ENCODE measurements around the gene MARCHF7. TPM values are rescaled to one million over a fixed set of nuclear protein-coding genes. Genes with fewer than 3 reads are reported as not detected.
"Not testable (repeated sequence)": the region's sequence is repeated elsewhere in the genome, so short reads cannot be mapped to it uniquely, and the experiment has no call there.

The MARCHF7 gene
- total RNA-seq, 1 experiment from 2014 or later = 38.3 TPM

DNA sequence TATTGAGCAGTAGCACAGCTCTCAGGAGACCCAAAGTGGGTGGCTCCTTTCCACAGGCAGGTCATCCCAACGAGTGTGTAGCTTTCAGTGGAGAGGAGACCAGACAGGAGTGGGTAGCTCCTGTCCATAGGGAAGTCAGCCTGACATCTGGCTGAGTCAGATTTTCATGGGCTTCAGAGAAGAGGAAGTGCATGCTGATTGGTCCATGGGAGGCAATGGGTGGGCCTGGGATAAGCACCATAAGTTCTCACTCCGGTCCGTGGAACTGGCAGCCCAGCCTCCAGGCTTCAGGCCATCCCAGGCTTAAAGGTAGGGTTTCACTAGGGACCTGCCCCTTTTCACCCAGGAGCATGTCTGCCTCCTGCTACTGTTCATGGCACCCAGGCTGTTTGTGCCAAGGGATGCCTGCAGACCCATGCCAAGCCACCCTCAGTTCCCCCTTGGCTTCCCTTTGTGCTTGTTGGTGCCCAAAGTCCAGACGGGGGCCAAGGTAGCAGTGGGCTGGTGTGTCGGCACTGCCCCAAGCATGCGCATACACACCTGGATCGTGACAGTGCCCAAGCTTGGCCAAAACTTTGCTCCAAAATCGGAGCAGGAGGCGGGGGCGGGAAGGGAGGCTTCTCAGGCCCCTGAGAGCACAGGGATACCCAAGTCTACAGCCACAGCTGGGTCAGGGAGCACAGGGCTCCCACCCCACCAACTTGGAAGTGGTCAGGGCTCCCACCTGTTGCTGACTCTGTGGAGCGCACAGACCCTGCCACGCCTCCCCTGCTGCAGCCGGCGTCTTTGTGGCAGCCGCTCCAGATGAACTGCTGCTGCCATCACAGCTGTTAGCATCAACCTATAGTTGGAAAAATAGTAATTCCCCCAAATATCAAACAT, 26.4 kb downstream of the MARCHF7 start:
- no peaks in the 10 kb centered on the region for H3K9me3 ChIP-seq (ENCODE audit: insufficient read depth, low read depth)
- TF ChIP-seq, protein P1, sequence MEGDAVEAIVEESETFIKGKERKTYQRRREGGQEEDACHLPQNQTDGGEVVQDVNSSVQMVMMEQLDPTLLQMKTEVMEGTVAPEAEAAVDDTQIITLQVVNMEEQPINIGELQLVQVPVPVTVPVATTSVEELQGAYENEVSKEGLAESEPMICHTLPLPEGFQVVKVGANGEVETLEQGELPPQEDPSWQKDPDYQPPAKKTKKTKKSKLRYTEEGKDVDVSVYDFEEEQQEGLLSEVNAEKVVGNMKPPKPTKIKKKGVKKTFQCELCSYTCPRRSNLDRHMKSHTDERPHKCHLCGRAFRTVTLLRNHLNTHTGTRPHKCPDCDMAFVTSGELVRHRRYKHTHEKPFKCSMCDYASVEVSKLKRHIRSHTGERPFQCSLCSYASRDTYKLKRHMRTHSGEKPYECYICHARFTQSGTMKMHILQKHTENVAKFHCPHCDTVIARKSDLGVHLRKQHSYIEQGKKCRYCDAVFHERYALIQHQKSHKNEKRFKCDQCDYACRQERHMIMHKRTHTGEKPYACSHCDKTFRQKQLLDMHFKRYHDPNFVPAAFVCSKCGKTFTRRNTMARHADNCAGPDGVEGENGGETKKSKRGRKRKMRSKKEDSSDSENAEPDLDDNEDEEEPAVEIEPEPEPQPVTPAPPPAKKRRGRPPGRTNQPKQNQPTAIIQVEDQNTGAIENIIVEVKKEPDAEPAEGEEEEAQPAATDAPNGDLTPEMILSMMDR (conservative IDR thresholded peaks at IDR 0.05) = no peak
- no peak for TF ChIP-seq EZH2 (IDR thresholded peaks at IDR 0.05; ENCODE audit: low read depth)
- BruUV-seq (replicated peaks) = no TSS peak
- CTCF ChIA-PET = no interaction called here
- H3K27ac ChIP-seq = no peak overlapping the region
- H3K36me3 ChIP-seq (ENCODE audit: low read depth) = peaks cover 16% of the 10 kb centered on the region; the same call in 1 of the 2 replicates
- H3K4me3 ChIP-seq = no peak overlapping the region
- H3K4me1 ChIP-seq (replicated peaks; ENCODE audit: insufficient read depth) = no peaks in the 10 kb centered on the region
- no peaks in the 10 kb centered on the region for H3K27me3 ChIP-seq (ENCODE audit: insufficient read depth, low read depth)
- intact Hi-C loops (cut with micrococcal nuclease; ENCODE audit: unreplicated experiment) = no loop called here
- no peak overlapping the region for H2AFZ ChIP-seq
- no peak overlapping the region for H3K4me2 ChIP-seq
- peaks cover 44% of the 10 kb centered on the region for H3K79me2 ChIP-seq (ENCODE audit: low read depth)
- peaks cover 31% of the 10 kb centered on the region; the same call in 1 of the 2 replicates for H4K20me1 ChIP-seq (ENCODE audit: insufficient read depth)
- no peaks in the 10 kb centered on the region for H3K9me2 ChIP-seq (ENCODE audit: insufficient read depth)
- DNase-seq = no peak
- no peaks in the 10 kb centered on the region for H3F3A ChIP-seq (ENCODE audit: insufficient read depth, low read depth)
- POLR2A ChIA-PET (ENCODE audit: unreplicated experiment) = no interaction called here

DNA sequence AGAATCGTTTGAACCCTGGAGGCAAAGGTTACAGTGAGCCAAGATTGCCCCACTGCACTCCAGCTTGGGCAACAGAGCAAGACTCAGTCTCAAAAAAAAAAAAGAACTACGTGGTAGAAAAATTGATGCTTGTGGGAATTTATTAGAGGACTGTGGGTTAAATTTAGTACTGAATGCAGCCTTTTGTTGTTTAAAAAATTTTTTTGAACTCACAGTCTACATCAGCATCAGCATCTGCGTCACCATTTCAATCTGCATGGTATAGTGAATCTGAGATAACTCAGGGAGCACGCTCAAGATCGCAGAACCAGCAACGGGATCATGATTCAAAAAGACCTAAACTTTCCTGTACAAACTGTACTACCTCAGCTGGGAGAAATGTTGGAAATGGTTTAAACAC, 30.5 kb downstream of the MARCHF7 start:
- TF ChIP-seq, protein P1 (conservative IDR thresholded peaks at IDR 0.05) = no peak
- no peak for TF ChIP-seq EZH2 (IDR thresholded peaks at IDR 0.05; ENCODE audit: low read depth)
- Histone ChIP-seq H3K4me3 (no peak overlapping the region), H3F3A (ENCODE audit: insufficient read depth, low read depth) (no peaks in the 10 kb centered on the region), H2AFZ (no peak overlapping the region), H3K27me3 (ENCODE audit: insufficient read depth, low read depth) (no peaks in the 10 kb centered on the region), H3K4me2 (no peak overlapping the region), H3K9me2 (ENCODE audit: insufficient read depth) (no peaks in the 10 kb centered on the region), H3K27ac (no peak overlapping the region), H3K79me2 (ENCODE audit: low read depth) (peaks cover 12% of the 10 kb centered on the region), H3K36me3 (ENCODE audit: low read depth) (peaks cover 19% of the 10 kb centered on the region; the same call in 1 of the 2 replicates), H3K4me1 (replicated peaks; ENCODE audit: insufficient read depth) (no peaks in the 10 kb centered on the region), H4K20me1 (ENCODE audit: insufficient read depth) (peaks cover 17% of the 10 kb centered on the region; the same call in 1 of the 2 replicates), H3K9me3 (ENCODE audit: insufficient read depth, low read depth) (no peaks in the 10 kb centered on the region)
- DNase-seq = no peak
- no TSS peak for BruUV-seq (replicated peaks)
- intact Hi-C loops (cut with micrococcal nuclease; ENCODE audit: unreplicated experiment) = no loop called here
- ChIA-PET POLR2A (ENCODE audit: unreplicated experiment) (no interaction called here), CTCF (no interaction called here)

DNA sequence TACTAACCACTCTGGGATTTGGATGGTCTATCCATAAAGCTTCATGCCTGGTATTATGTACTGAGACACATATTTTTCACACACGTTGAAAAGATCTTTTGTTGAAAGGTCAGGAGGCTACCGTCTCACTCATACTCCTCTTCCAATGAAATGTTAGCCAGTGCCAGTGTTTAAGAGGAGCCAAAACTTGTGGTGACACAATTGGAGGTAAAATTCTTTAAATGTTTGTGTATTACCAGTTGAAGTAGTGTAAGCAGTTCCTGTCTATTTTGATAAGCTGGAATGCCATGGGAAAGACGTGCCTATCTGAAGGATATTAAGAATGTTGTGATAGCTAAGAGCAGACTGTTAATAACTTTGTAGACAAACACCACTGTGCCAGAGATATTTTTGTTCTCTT, 32.1 kb downstream of the MARCHF7 start:
- BruUV-seq (replicated peaks) = no TSS peak
- peaks cover 13% of the 10 kb centered on the region; the same call in 1 of the 2 replicates for H4K20me1 ChIP-seq (ENCODE audit: insufficient read depth)
- POLR2A ChIA-PET (ENCODE audit: unreplicated experiment) = no interaction called here
- H3K4me2 ChIP-seq = no peak overlapping the region
- no peak for DNase-seq
- H3F3A ChIP-seq (ENCODE audit: insufficient read depth, low read depth) = no peaks in the 10 kb centered on the region
- H3K4me1 ChIP-seq (replicated peaks; ENCODE audit: insufficient read depth) = no peaks in the 10 kb centered on the region
- H3K27ac ChIP-seq = no peak overlapping the region
- peaks cover 11% of the 10 kb centered on the region for H3K79me2 ChIP-seq (ENCODE audit: low read depth)
- intact Hi-C loops (cut with micrococcal nuclease; ENCODE audit: unreplicated experiment) = no loop called here
- H3K9me2 ChIP-seq (ENCODE audit: insufficient read depth) = no peaks in the 10 kb centered on the region
- H3K4me3 ChIP-seq = no peak overlapping the region
- CTCF ChIA-PET = no interaction called here
- no peak overlapping the region for H2AFZ ChIP-seq
- H3K27me3 ChIP-seq (ENCODE audit: insufficient read depth, low read depth) = no peaks in the 10 kb centered on the region
- TF ChIP-seq, protein P1 (conservative IDR thresholded peaks at IDR 0.05) = no peak
- no peak for TF ChIP-seq EZH2 (IDR thresholded peaks at IDR 0.05; ENCODE audit: low read depth)
- peaks cover 19% of the 10 kb centered on the region for H3K36me3 ChIP-seq (ENCODE audit: low read depth)
- no peaks in the 10 kb centered on the region for H3K9me3 ChIP-seq (ENCODE audit: insufficient read depth, low read depth)

DNA sequence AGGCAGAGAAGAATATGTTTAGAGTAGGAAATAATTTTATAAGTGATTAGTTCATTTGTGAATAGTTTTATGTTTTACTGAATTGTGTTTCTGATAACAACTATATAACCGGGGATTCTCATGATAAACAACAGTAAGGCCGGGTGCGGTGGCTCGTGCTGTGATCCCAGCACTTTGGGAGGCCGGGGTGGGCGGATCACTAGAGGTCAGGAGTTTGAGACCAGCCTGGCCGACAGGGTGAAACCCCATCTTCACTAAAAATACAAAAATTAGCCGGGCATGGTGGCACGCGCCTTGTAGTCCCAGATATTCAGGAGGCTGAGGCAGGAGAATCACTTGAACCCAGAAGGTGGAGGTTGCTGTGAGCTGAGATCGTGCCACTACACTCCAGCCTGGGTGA, 32.9 kb downstream of the MARCHF7 start:
- BruUV-seq (replicated peaks); H2AFZ ChIP-seq; H3K27ac ChIP-seq; H3F3A ChIP-seq (ENCODE audit: insufficient read depth, low read depth); H3K9me2 ChIP-seq (ENCODE audit: insufficient read depth); H3K27me3 ChIP-seq (ENCODE audit: insufficient read depth, low read depth); H3K9me3 ChIP-seq (ENCODE audit: insufficient read depth, low read depth); H3K4me1 ChIP-seq (replicated peaks; ENCODE audit: insufficient read depth); H3K79me2 ChIP-seq (ENCODE audit: low read depth); DNase-seq; CTCF ChIA-PET; H3K4me3 ChIP-seq; intact Hi-C loops (cut with micrococcal nuclease; ENCODE audit: unreplicated experiment); H3K4me2 ChIP-seq; POLR2A ChIA-PET (ENCODE audit: unreplicated experiment): not testable (repeated sequence)
- Histone ChIP-seq H3K36me3 (ENCODE audit: low read depth) (peaks cover 19% of the 10 kb centered on the region), H4K20me1 (ENCODE audit: insufficient read depth) (peaks cover 11% of the 10 kb centered on the region; the same call in 1 of the 2 replicates)

Measured in PC-9 (cell line).